Activated naive CD8-positive, alpha-beta T cell treated with anti-CD3 and anti-CD28 coated beads, Interleukin-2, amount 50 U/mL, for 24 hours (primary cell): ENCODE data around the gene RAI2.

Experiments
- ATAC-seq: fragments of 150-1000 bp; cut with Tn5 transposase; one replicate; pipeline ENCODE4 v1.10.0; 2021
- DNase-seq: peaks from one replicate; pipeline ENCODE4 v3.0.0; 2021
- H3K27ac Mint-ChIP-seq: one replicate; pipeline ENCODE4 v1.8.0; 2021; ENCODE audit warnings: mild to moderate bottlenecking, mixed read lengths
- H3K27me3 Mint-ChIP-seq: one replicate; pipeline ENCODE4 v1.8.0; 2021; ENCODE audit warnings: mixed read lengths
- H3K36me3 Mint-ChIP-seq: one replicate; pipeline ENCODE4 v1.8.0; 2021; ENCODE audit warnings: low read depth, mixed read lengths
- H3K4me1 Mint-ChIP-seq: one replicate; pipeline ENCODE4 v1.8.0; 2021; ENCODE audit warnings: mixed read lengths
- H3K4me3 Mint-ChIP-seq: one replicate; pipeline ENCODE4 v1.8.0; 2021; ENCODE audit warnings: mild to moderate bottlenecking, moderate library complexity, mixed read lengths
- H3K9me3 Mint-ChIP-seq: one replicate; pipeline ENCODE4 v1.8.0; 2021; ENCODE audit warnings: mixed read lengths

Gene RAI2

GRCh38 chrX:17814557-17814956 is 46.5 kb downstream of the RAI2 start:
- no peak overlapping the region for H3K27ac Mint-ChIP-seq
- H3K27me3 Mint-ChIP-seq: no peaks in the 10 kb centered on the region
- ATAC-seq: no peak
- no peaks in the 10 kb centered on the region for H3K4me1 Mint-ChIP-seq
- H3K36me3 Mint-ChIP-seq: no peaks in the 10 kb centered on the region
- H3K4me3 Mint-ChIP-seq: no peak overlapping the region
- no peaks in the 10 kb centered on the region for H3K9me3 Mint-ChIP-seq
- DNase-seq: no peak

- no peak for ATAC-seq
- H3K4me1 Mint-ChIP-seq: no peaks in the 10 kb centered on the region
- no peaks in the 10 kb centered on the region for H3K9me3 Mint-ChIP-seq
- no peak for DNase-seq
- no peak overlapping the region for H3K4me3 Mint-ChIP-seq
- no peaks in the 10 kb centered on the region for H3K36me3 Mint-ChIP-seq
- no peak overlapping the region for H3K27ac Mint-ChIP-seq
- H3K27me3 Mint-ChIP-seq: no peaks in the 10 kb centered on the region
Observed at GRCh38 chrX:17814059-17814458, 47.0 kb downstream of the RAI2 start.

GRCh38 chrX:17813277-17813676 is 47.8 kb downstream of the RAI2 start:
- Mint-ChIP-seq H3K9me3 (no peaks in the 10 kb centered on the region), H3K4me1 (no peaks in the 10 kb centered on the region), H3K27me3 (no peaks in the 10 kb centered on the region), H3K4me3 (no peak overlapping the region), H3K36me3 (no peaks in the 10 kb centered on the region), H3K27ac (no peak overlapping the region)
- DNase-seq: no peak
- no peak for ATAC-seq

- no peak for DNase-seq
- ATAC-seq: no peak
- H3K4me1 Mint-ChIP-seq: no peaks in the 10 kb centered on the region
- no peak overlapping the region for H3K27ac Mint-ChIP-seq
- H3K4me3 Mint-ChIP-seq: no peak overlapping the region
- H3K36me3 Mint-ChIP-seq: no peaks in the 10 kb centered on the region
- H3K9me3 Mint-ChIP-seq: no peaks in the 10 kb centered on the region
- H3K27me3 Mint-ChIP-seq: no peaks in the 10 kb centered on the region
Observed at GRCh38 chrX:17812763-17813162, 48.3 kb downstream of the RAI2 start.

GRCh38 chrX:17809984-17810383 is 51.1 kb downstream of the RAI2 start:
- DNase-seq (no peak), ATAC-seq (no peak)
- Mint-ChIP-seq H3K36me3 (no peaks in the 10 kb centered on the region), H3K27ac (no peak overlapping the region), H3K4me1 (no peaks in the 10 kb centered on the region), H3K4me3 (no peak overlapping the region), H3K27me3 (no peaks in the 10 kb centered on the region), H3K9me3 (no peaks in the 10 kb centered on the region)

GRCh38 chrX:17809273-17809672 is 51.8 kb downstream of the RAI2 start:
- Mint-ChIP-seq H3K36me3 (no peaks in the 10 kb centered on the region), H3K27me3 (no peaks in the 10 kb centered on the region), H3K27ac (no peak overlapping the region), H3K4me3 (no peak overlapping the region), H3K4me1 (no peaks in the 10 kb centered on the region), H3K9me3 (no peaks in the 10 kb centered on the region)
- no peak for ATAC-seq
- no peak for DNase-seq

- DNase-seq (no peak), ATAC-seq (no peak)
- Mint-ChIP-seq H3K27me3 (no peaks in the 10 kb centered on the region), H3K27ac (no peak overlapping the region), H3K4me1 (no peaks in the 10 kb centered on the region), H3K9me3 (no peaks in the 10 kb centered on the region), H3K4me3 (no peak overlapping the region), H3K36me3 (no peaks in the 10 kb centered on the region)
Observed at GRCh38 chrX:17805120-17805519, 56.0 kb downstream of the RAI2 start.

GRCh38 chrX:17803449-17803848 is 57.6 kb downstream of the RAI2 start:
- Mint-ChIP-seq H3K27ac (no peak overlapping the region), H3K27me3 (no peaks in the 10 kb centered on the region), H3K36me3 (no peaks in the 10 kb centered on the region), H3K4me3 (no peak overlapping the region), H3K9me3 (no peaks in the 10 kb centered on the region), H3K4me1 (no peaks in the 10 kb centered on the region)
- no peak for ATAC-seq
- DNase-seq: no peak

GRCh38 chrX:17802756-17803155 is 58.3 kb downstream of the RAI2 start:
- DNase-seq: no peak
- H3K36me3 Mint-ChIP-seq: no peaks in the 10 kb centered on the region
- no peak for ATAC-seq

GRCh38 chrX:17801431-17801830 is 59.7 kb downstream of the RAI2 start:
- H3K4me1 Mint-ChIP-seq: no peaks in the 10 kb centered on the region
- ATAC-seq (no peak), DNase-seq (no peak)
- H3K27me3 Mint-ChIP-seq: no peaks in the 10 kb centered on the region
- no peaks in the 10 kb centered on the region for H3K36me3 Mint-ChIP-seq
- H3K4me3 Mint-ChIP-seq: no peak overlapping the region
- no peak overlapping the region for H3K27ac Mint-ChIP-seq
- no peaks in the 10 kb centered on the region for H3K9me3 Mint-ChIP-seq

More at GRCh38 chrX:17802756-17803155, 58.3 kb downstream of the RAI2 start:
- H3K4me3 Mint-ChIP-seq: no peak overlapping the region
- no peaks in the 10 kb centered on the region for H3K27me3 Mint-ChIP-seq
- H3K4me1 Mint-ChIP-seq: no peaks in the 10 kb centered on the region
- H3K27ac Mint-ChIP-seq: no peak overlapping the region
- H3K9me3 Mint-ChIP-seq: no peaks in the 10 kb centered on the region

- Mint-ChIP-seq H3K4me1 (no peaks in the 10 kb centered on the region), H3K27me3 (no peaks in the 10 kb centered on the region), H3K9me3 (no peaks in the 10 kb centered on the region), H3K4me3 (no peak overlapping the region), H3K36me3 (no peaks in the 10 kb centered on the region), H3K27ac (no peak overlapping the region)
- DNase-seq (no peak), ATAC-seq (no peak)
Observed at GRCh38 chrX:17798921-17799320, 62.2 kb downstream of the RAI2 start.

- H3K4me3 Mint-ChIP-seq: no peak overlapping the region
- H3K4me1 Mint-ChIP-seq: peaks cover 7% of the 10 kb centered on the region
- ATAC-seq (no peak), DNase-seq (no peak)
- no peak overlapping the region for H3K27ac Mint-ChIP-seq
- no peaks in the 10 kb centered on the region for H3K9me3 Mint-ChIP-seq
- H3K27me3 Mint-ChIP-seq: no peaks in the 10 kb centered on the region
- no peaks in the 10 kb centered on the region for H3K36me3 Mint-ChIP-seq
Observed at GRCh38 chrX:17792826-17793225, 68.3 kb downstream of the RAI2 start.

GRCh38 chrX:17788956-17789562 is 72.0 kb downstream of the RAI2 start:
- ATAC-seq: no peak
- Mint-ChIP-seq H3K9me3 (no peaks in the 10 kb centered on the region), H3K4me3 (no peak overlapping the region), H3K4me1 (peaks cover 7% of the 10 kb centered on the region), H3K27ac (no peak overlapping the region), H3K36me3 (no peaks in the 10 kb centered on the region), H3K27me3 (no peaks in the 10 kb centered on the region)
- no peak for DNase-seq

GRCh38 chrX:17788439-17788838 is 72.7 kb downstream of the RAI2 start:
- Mint-ChIP-seq H3K36me3 (no peaks in the 10 kb centered on the region), H3K27me3 (no peaks in the 10 kb centered on the region), H3K9me3 (no peaks in the 10 kb centered on the region), H3K27ac (no peak overlapping the region), H3K4me1 (peaks cover 7% of the 10 kb centered on the region), H3K4me3 (no peak overlapping the region)
- DNase-seq (peak; percentile 22), ATAC-seq (no peak)

- Mint-ChIP-seq H3K4me3 (no peak overlapping the region), H3K4me1 (peaks cover 7% of the 10 kb centered on the region), H3K9me3 (no peaks in the 10 kb centered on the region), H3K27ac (no peak overlapping the region), H3K27me3 (no peaks in the 10 kb centered on the region), H3K36me3 (no peaks in the 10 kb centered on the region)
- ATAC-seq (no peak), DNase-seq (no peak)
Observed at GRCh38 chrX:17787557-17787956, 73.5 kb downstream of the RAI2 start.
